Fibroblast of lung (primary cell): Measurements from ENCODE around the gene NCK2. TPM values are rescaled to one million over a fixed set of nuclear protein-coding genes. Genes with fewer than 3 reads are reported as not detected.
A peak's percentile ranks its signal among the peaks of the same experiment; 100 is the strongest.

Experiments
- DNase-seq, 2 donors: peaks; one replicate each; pipeline versions ENCODE4 v3.0.0 to v3.0.0-alpha.2; 2010; ENCODE audit warnings: low read depth in 2 of 2
- H2AFZ ChIP-seq: 2 replicates; pipeline ENCODE4 v1.5.1; 2012; ENCODE audit warnings: low read length, control low read depth, inconsistent platforms
- H3K27ac ChIP-seq: 2 replicates; pipeline ENCODE4 v1.5.1; 2011; ENCODE audit warnings: low read length, control low read depth; ENCODE audit not compliant: insufficient read depth
- H3K27me3 ChIP-seq: 2 replicates; pipeline ENCODE4 v1.5.1; 2011; ENCODE audit warnings: mild to moderate bottlenecking, low read length; ENCODE audit not compliant: control insufficient read depth, insufficient read depth
- H3K36me3 ChIP-seq: 2 replicates; pipeline ENCODE4 v1.5.1; 2011; ENCODE audit warnings: low read length; ENCODE audit not compliant: control insufficient read depth, insufficient read depth
- H3K4me1 ChIP-seq: 2 replicates; pipeline ENCODE4 v1.5.1; 2011; ENCODE audit warnings: low read length; ENCODE audit not compliant: control insufficient read depth, insufficient read depth; ENCODE audit errors: extremely low read depth
- H3K4me2 ChIP-seq: 2 replicates; pipeline ENCODE4 v1.5.1; 2011; ENCODE audit warnings: low read length, control low read depth; ENCODE audit not compliant: insufficient read depth; ENCODE audit errors: extremely low read depth
- H3K4me3 ChIP-seq, 4 experiments: fragments of 200-600 bp in 1 of 4; sonication (generic) in 1 of 4; replicated peaks in 1 of 4; 2 replicates each; pipeline ENCODE4 v1.5.1; 2011 to 2016; ENCODE audit warnings: low read length in 4 of 4, low read depth in 3 of 4, mild to moderate bottlenecking in 3 of 4, control low read depth in 2 of 4, inconsistent platforms in 1 of 4, mixed read lengths in 1 of 4; ENCODE audit not compliant: insufficient read depth in 1 of 4; ENCODE audit errors: control extremely low read depth in 1 of 4
- H3K79me2 ChIP-seq: 2 replicates; pipeline ENCODE4 v1.5.1; 2012; ENCODE audit warnings: mild to moderate bottlenecking, low read length, inconsistent platforms; ENCODE audit not compliant: control insufficient read depth, insufficient read depth
- H3K9ac ChIP-seq: 2 replicates; pipeline ENCODE4 v1.5.1; 2011; ENCODE audit warnings: mild to moderate bottlenecking, low read length, control low read depth; ENCODE audit not compliant: insufficient read depth
- H3K9me3 ChIP-seq: 2 replicates; pipeline ENCODE4 v1.5.1; 2012; ENCODE audit warnings: low read depth, low read length; ENCODE audit not compliant: control insufficient read depth, insufficient read depth
- H4K20me1 ChIP-seq: 2 replicates; pipeline ENCODE4 v1.5.1; 2011; ENCODE audit warnings: low read length; ENCODE audit not compliant: control insufficient read depth, insufficient read depth; ENCODE audit errors: extremely low read depth
- CTCF ChIP-seq, 2 donors: IDR thresholded peaks in 1 of 2; conservative IDR thresholded peaks in 1 of 2; 1 replicate in 1 of 2; 2 replicates in 1 of 2; pipeline ENCODE4 v1.5.1; 2011 to 2012; ENCODE audit warnings: low read length in 2 of 2, control low read depth in 1 of 2, inconsistent platforms in 1 of 2, low read depth in 1 of 2, mild to moderate bottlenecking in 1 of 2
- EZH2 ChIP-seq: IDR thresholded peaks from 2 replicates; pipeline ENCODE4 v1.5.1; 2012; ENCODE audit warnings: low read length, control low read depth, mild to moderate bottlenecking; ENCODE audit errors: missing control alignments
- polyA plus RNA-seq, 2 donors: library from polyadenylated mRNA; depleted of rRNA in 1 of 2; stranded (reverse) in 1 of 2; unstranded in 1 of 2; fragments of >200 nt; gene quantifications; 2 replicates each; pipeline ENCODE4 v1.2.1, GENCODE V29; 2011 to 2012; ENCODE audit warnings: missing spikeins in 1 of 2
- total RNA-seq: library from RNA; depleted of rRNA; stranded (reverse); fragments of >200 nt; gene quantifications from 2 replicates; pipeline ENCODE4 v1.2.1, GENCODE V29; 2014

The NCK2 gene
- total and polyA plus RNA-seq, 2 donors (not counting 1 experiment from before 2014, with no cell fraction given): 25.4 to 51.3 TPM

GRCh38 chr2:105887256-105887655 lies 142.5 kb downstream of the NCK2 start:
- H3K36me3 ChIP-seq: no peaks in the 10 kb centered on the region
- H3K4me2 ChIP-seq: no peak overlapping the region
- DNase-seq: peak in 1 of 2 donors; percentile 63
- no peaks in the 10 kb centered on the region for H3K27me3 ChIP-seq
- no peak for TF ChIP-seq CTCF (conservative IDR thresholded peaks at IDR 0.05 in 1 of 2, IDR thresholded peaks at IDR 0.05 in 1 of 2; ENCODE audit: low read depth in 1 of 2, low read length in 2 of 2)
- no peak for TF ChIP-seq EZH2
- H3K79me2 ChIP-seq: no peaks in the 10 kb centered on the region
- no peak overlapping the region for H3K4me3 ChIP-seq
- H3K4me1 ChIP-seq: peaks cover 6% of the 10 kb centered on the region
- H3K27ac ChIP-seq: no peak overlapping the region
- no peak overlapping the region for H3K9ac ChIP-seq
- H4K20me1 ChIP-seq: no peaks in the 10 kb centered on the region
- H3K9me3 ChIP-seq: no peaks in the 10 kb centered on the region
- H2AFZ ChIP-seq: no peak overlapping the region

DNA sequence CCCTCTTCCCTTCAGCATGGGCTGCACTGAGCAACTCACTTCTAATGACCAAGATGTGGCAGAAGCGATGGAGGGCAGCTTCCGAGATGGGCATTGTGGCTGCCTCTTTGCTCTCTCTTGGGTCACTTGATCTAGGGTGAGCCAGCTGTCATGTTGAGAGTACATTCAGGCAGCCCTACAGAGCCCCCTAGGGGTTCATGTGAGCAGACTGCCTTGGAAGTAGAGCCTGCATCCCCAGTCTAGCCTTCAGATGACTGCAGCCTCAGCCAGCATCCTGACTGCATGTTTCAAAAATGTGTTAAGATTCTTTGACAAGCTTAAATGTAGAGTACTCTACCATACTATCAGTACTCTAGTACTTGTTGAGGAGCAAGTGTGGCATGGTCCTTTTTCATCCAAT lies 143.9 kb downstream of the NCK2 start:
- Histone ChIP-seq H3K27ac (no peak overlapping the region), H3K79me2 (no peaks in the 10 kb centered on the region), H4K20me1 (no peaks in the 10 kb centered on the region), H3K9ac (no peak overlapping the region), H3K36me3 (no peaks in the 10 kb centered on the region), H2AFZ (no peak overlapping the region), H3K4me3 (no peak overlapping the region), H3K4me2 (no peak overlapping the region), H3K9me3 (no peaks in the 10 kb centered on the region), H3K4me1 (peaks cover 8% of the 10 kb centered on the region), H3K27me3 (no peaks in the 10 kb centered on the region)
- TF ChIP-seq EZH2 (no peak), CTCF (conservative IDR thresholded peaks at IDR 0.05 in 1 of 2, IDR thresholded peaks at IDR 0.05 in 1 of 2; ENCODE audit: low read depth in 1 of 2, low read length in 2 of 2) (no peak)
- no peak for DNase-seq

GRCh38 chr2:105889046-105889445 lies 144.3 kb downstream of the NCK2 start:
- no peak for DNase-seq
- Histone ChIP-seq H3K27ac (no peak overlapping the region), H3K9me3 (no peaks in the 10 kb centered on the region), H2AFZ (no peak overlapping the region), H3K9ac (no peak overlapping the region), H3K4me3 (no peak overlapping the region), H3K4me1 (peaks cover 6% of the 10 kb centered on the region), H4K20me1 (no peaks in the 10 kb centered on the region), H3K79me2 (no peaks in the 10 kb centered on the region), H3K36me3 (no peaks in the 10 kb centered on the region), H3K4me2 (no peak overlapping the region), H3K27me3 (no peaks in the 10 kb centered on the region)
- TF ChIP-seq EZH2 (no peak), CTCF (conservative IDR thresholded peaks at IDR 0.05 in 1 of 2, IDR thresholded peaks at IDR 0.05 in 1 of 2; ENCODE audit: low read depth in 1 of 2, low read length in 2 of 2) (no peak)
